PC-9 (cell line): ENCODE measurements around the gene NRXN2.

Experiments used
- EZH2 ChIP-seq: fragments of 200-600 bp; sonication (generic); IDR thresholded peaks from 2 replicates; pipeline ENCODE4 v1.8.0; 2017; ENCODE audit warnings: antibody characterized with exemption, low read depth
- TF ChIP-seq, protein P1 (sequence below): fragments of 200-600 bp; sonication (generic); conservative IDR thresholded peaks from 2 replicates; pipeline ENCODE4 v1.6.1; 2017; ENCODE audit warnings: mixed run types, antibody characterized with exemption, mild to moderate bottlenecking, moderate library complexity

DNA sequence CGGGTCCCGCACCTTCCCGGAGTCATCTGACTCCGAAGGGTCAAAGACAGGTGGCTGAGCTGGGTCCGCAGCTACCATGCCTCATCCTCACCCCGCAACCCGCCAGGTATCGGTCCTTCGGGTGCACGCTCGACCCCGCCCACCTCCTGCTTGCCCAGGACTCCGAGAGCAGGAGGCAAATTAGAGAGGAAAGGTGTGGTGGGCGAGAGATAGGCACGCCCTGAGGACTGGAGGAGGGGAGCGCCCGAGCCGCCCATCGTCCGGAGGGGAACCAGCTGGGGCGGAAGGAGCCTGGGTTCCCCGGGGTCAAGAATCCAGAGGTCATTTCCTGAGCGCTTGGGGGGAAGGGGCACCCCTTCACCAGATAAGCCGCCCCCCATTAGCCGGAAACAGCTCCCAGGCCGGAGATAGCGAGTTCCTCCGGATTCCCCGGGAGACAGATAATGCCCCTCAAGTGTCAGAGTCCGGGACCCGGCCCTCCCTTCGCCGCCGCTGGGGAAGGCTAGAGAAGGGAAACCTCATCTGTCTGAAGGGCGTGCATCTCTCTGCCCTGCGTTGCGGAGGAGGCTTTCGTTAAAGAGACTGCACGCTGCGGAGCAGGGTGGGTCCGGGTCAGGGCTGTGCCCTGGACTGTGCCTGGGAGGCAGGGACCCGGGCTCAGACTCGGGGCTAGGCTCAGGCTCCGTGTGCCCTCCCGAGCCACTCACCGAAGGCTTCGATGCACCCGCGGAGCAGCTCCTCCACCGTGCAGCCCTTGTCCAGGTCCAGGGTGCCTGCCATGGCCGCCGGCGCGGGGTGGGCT, 19.3 kb upstream of the NRXN2 start:
- TF ChIP-seq EZH2, result no peak; the same call in 1 of the 2 replicates
- TF ChIP-seq, protein P1, sequence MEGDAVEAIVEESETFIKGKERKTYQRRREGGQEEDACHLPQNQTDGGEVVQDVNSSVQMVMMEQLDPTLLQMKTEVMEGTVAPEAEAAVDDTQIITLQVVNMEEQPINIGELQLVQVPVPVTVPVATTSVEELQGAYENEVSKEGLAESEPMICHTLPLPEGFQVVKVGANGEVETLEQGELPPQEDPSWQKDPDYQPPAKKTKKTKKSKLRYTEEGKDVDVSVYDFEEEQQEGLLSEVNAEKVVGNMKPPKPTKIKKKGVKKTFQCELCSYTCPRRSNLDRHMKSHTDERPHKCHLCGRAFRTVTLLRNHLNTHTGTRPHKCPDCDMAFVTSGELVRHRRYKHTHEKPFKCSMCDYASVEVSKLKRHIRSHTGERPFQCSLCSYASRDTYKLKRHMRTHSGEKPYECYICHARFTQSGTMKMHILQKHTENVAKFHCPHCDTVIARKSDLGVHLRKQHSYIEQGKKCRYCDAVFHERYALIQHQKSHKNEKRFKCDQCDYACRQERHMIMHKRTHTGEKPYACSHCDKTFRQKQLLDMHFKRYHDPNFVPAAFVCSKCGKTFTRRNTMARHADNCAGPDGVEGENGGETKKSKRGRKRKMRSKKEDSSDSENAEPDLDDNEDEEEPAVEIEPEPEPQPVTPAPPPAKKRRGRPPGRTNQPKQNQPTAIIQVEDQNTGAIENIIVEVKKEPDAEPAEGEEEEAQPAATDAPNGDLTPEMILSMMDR, result no peak
